ENCODE results near the gene SH2B2. TPM values are rescaled to one million over a fixed set of nuclear protein-coding genes. Genes with fewer than 3 reads are reported as not detected.

The SH2B2 gene
- total RNA-seq, 2 donors from 2014 or later = 2.4 to 4.9 TPM

GRCh38 chr7:102255916-102256315 lies 30.8 kb upstream of the SH2B2 start:
- DNase-seq (ENCODE audit: low spot score) = no peak
- no peak for ATAC-seq
- Mint-ChIP-seq H3K27ac (no peak overlapping the region), H3K4me3 (no peak overlapping the region), H3K9me3 (no peaks in the 10 kb centered on the region), H3K4me1 (ENCODE audit: low read depth in 2 of 2) (no peaks in the 10 kb centered on the region), H3K27me3 (no peaks in the 10 kb centered on the region), H3K36me3 (no peaks in the 10 kb centered on the region)

GRCh38 chr7:102258073-102258748 lies 28.5 kb upstream of the SH2B2 start:
- Mint-ChIP-seq H3K27me3 (no peaks in the 10 kb centered on the region), H3K4me3 (no peak overlapping the region), H3K9me3 (no peaks in the 10 kb centered on the region), H3K4me1 (ENCODE audit: low read depth in 2 of 2) (no peaks in the 10 kb centered on the region), H3K27ac (no peak overlapping the region), H3K36me3 (no peaks in the 10 kb centered on the region)
- no peak for ATAC-seq
- DNase-seq (ENCODE audit: low spot score) = peak; percentile 34

GRCh38 chr7:102258749-102259107 lies 27.9 kb upstream of the SH2B2 start:
- Mint-ChIP-seq H3K27me3 (no peaks in the 10 kb centered on the region), H3K27ac (no peak overlapping the region), H3K9me3 (no peaks in the 10 kb centered on the region), H3K4me1 (ENCODE audit: low read depth in 2 of 2) (no peaks in the 10 kb centered on the region), H3K36me3 (no peaks in the 10 kb centered on the region), H3K4me3 (no peak overlapping the region)
- ATAC-seq (no peak), DNase-seq (ENCODE audit: low spot score) (peak; percentile 34)

- Mint-ChIP-seq H3K27ac (no peak overlapping the region), H3K9me3 (no peaks in the 10 kb centered on the region)
- DNase-seq (ENCODE audit: low spot score) = peak; percentile 54
Observed at GRCh38 chr7:102260856-102261255, 25.8 kb upstream of the SH2B2 start.

GRCh38 chr7:102261451-102261850 lies 25.2 kb upstream of the SH2B2 start:
- Mint-ChIP-seq H3K4me3 (no peak overlapping the region), H3K36me3 (no peaks in the 10 kb centered on the region), H3K9me3 (no peaks in the 10 kb centered on the region), H3K27me3 (no peaks in the 10 kb centered on the region), H3K4me1 (ENCODE audit: low read depth in 2 of 2) (peaks cover 0 to 2% of the 10 kb centered on the region in 2 donors), H3K27ac (no peak overlapping the region)
- DNase-seq (ENCODE audit: low spot score) = no peak
- ATAC-seq = no peak

More at GRCh38 chr7:102260856-102261255, 25.8 kb upstream of the SH2B2 start:
- H3K4me3 Mint-ChIP-seq = no peak overlapping the region
- peaks cover 0 to 2% of the 10 kb centered on the region in 2 donors for H3K4me1 Mint-ChIP-seq (ENCODE audit: low read depth in 2 of 2)
- ATAC-seq = no peak
- H3K27me3 Mint-ChIP-seq = no peaks in the 10 kb centered on the region
- no peaks in the 10 kb centered on the region for H3K36me3 Mint-ChIP-seq

GRCh38 chr7:102262546-102262945 lies 24.1 kb upstream of the SH2B2 start:
- ATAC-seq (peak in 1 of 2 donors; percentile 25), DNase-seq (ENCODE audit: low spot score) (no peak)
- peaks cover 0 to 2% of the 10 kb centered on the region in 2 donors for H3K4me1 Mint-ChIP-seq (ENCODE audit: low read depth in 2 of 2)
- no peaks in the 10 kb centered on the region for H3K27me3 Mint-ChIP-seq
- no peak overlapping the region for H3K4me3 Mint-ChIP-seq
- no peak overlapping the region for H3K27ac Mint-ChIP-seq
- no peaks in the 10 kb centered on the region for H3K36me3 Mint-ChIP-seq
- H3K9me3 Mint-ChIP-seq = no peaks in the 10 kb centered on the region

- Mint-ChIP-seq H3K36me3 (no peaks in the 10 kb centered on the region), H3K9me3 (no peaks in the 10 kb centered on the region), H3K27me3 (no peaks in the 10 kb centered on the region), H3K4me1 (ENCODE audit: low read depth in 2 of 2) (peaks cover 0 to 6% of the 10 kb centered on the region in 2 donors), H3K27ac (no peak overlapping the region), H3K4me3 (no peak overlapping the region)
- ATAC-seq = no peak
- no peak for DNase-seq (ENCODE audit: low spot score)
Observed at GRCh38 chr7:102264367-102264891, 22.2 kb upstream of the SH2B2 start.

- H3K36me3 Mint-ChIP-seq = no peaks in the 10 kb centered on the region
- no peaks in the 10 kb centered on the region for H3K27me3 Mint-ChIP-seq
- ATAC-seq = no peak
- no peaks in the 10 kb centered on the region for H3K9me3 Mint-ChIP-seq
- no peak overlapping the region for H3K4me3 Mint-ChIP-seq
- DNase-seq (ENCODE audit: low spot score) = peak; percentile 45
- H3K4me1 Mint-ChIP-seq (ENCODE audit: low read depth in 2 of 2) = peaks cover 0 to 6% of the 10 kb centered on the region in 2 donors
- H3K27ac Mint-ChIP-seq = no peak overlapping the region
Observed at GRCh38 chr7:102266541-102266940, 20.1 kb upstream of the SH2B2 start.

- no peaks in the 10 kb centered on the region for H3K9me3 Mint-ChIP-seq
- H3K4me1 Mint-ChIP-seq (ENCODE audit: low read depth in 2 of 2) = peaks cover 4 to 8% of the 10 kb centered on the region in 2 donors
- ATAC-seq (no peak), DNase-seq (ENCODE audit: low spot score) (peak; percentile 18)
- no peaks in the 10 kb centered on the region for H3K36me3 Mint-ChIP-seq
- no peaks in the 10 kb centered on the region for H3K27me3 Mint-ChIP-seq
- H3K27ac Mint-ChIP-seq = no peak overlapping the region
- H3K4me3 Mint-ChIP-seq = no peak overlapping the region
Observed at GRCh38 chr7:102268635-102269034, 18.0 kb upstream of the SH2B2 start.

- Mint-ChIP-seq H3K4me3 (no peak overlapping the region), H3K36me3 (no peaks in the 10 kb centered on the region), H3K9me3 (no peaks in the 10 kb centered on the region), H3K4me1 (ENCODE audit: low read depth in 2 of 2) (peaks cover 4 to 6% of the 10 kb centered on the region in 2 donors), H3K27ac (no peak overlapping the region), H3K27me3 (no peaks in the 10 kb centered on the region)
- DNase-seq (ENCODE audit: low spot score) (peak; percentile 59), ATAC-seq (no peak)
Observed at GRCh38 chr7:102270178-102270887, 16.3 kb upstream of the SH2B2 start.

- H3K27me3 Mint-ChIP-seq = no peaks in the 10 kb centered on the region
- no peaks in the 10 kb centered on the region for H3K36me3 Mint-ChIP-seq
- H3K27ac Mint-ChIP-seq = no peak overlapping the region
- ATAC-seq = no peak
- H3K4me1 Mint-ChIP-seq (ENCODE audit: low read depth in 2 of 2) = peaks cover 4 to 6% of the 10 kb centered on the region in 2 donors
- no peak for DNase-seq (ENCODE audit: low spot score)
- no peaks in the 10 kb centered on the region for H3K9me3 Mint-ChIP-seq
- no peak overlapping the region for H3K4me3 Mint-ChIP-seq
Observed at GRCh38 chr7:102271158-102271798, 15.4 kb upstream of the SH2B2 start.

- peak; percentile 78 to 81 for ATAC-seq
- H3K27ac Mint-ChIP-seq = no peak overlapping the region
- no peaks in the 10 kb centered on the region for H3K9me3 Mint-ChIP-seq
- H3K36me3 Mint-ChIP-seq = no peaks in the 10 kb centered on the region
- no peaks in the 10 kb centered on the region for H3K27me3 Mint-ChIP-seq
- H3K4me3 Mint-ChIP-seq = no peak overlapping the region
- H3K4me1 Mint-ChIP-seq (ENCODE audit: low read depth in 2 of 2) = peaks cover 4 to 6% of the 10 kb centered on the region in 2 donors
- peak; percentile 77 for DNase-seq (ENCODE audit: low spot score)
Observed at GRCh38 chr7:102272075-102272916, 14.4 kb upstream of the SH2B2 start.

- no peak for ATAC-seq
- H3K4me3 Mint-ChIP-seq = no peak overlapping the region
- no peaks in the 10 kb centered on the region for H3K27me3 Mint-ChIP-seq
- no peaks in the 10 kb centered on the region for H3K9me3 Mint-ChIP-seq
- H3K4me1 Mint-ChIP-seq (ENCODE audit: low read depth in 2 of 2) = peaks cover 4 to 5% of the 10 kb centered on the region in 2 donors
- no peaks in the 10 kb centered on the region for H3K36me3 Mint-ChIP-seq
- no peak overlapping the region for H3K27ac Mint-ChIP-seq
- no peak for DNase-seq (ENCODE audit: low spot score)
Observed at GRCh38 chr7:102272917-102273748, 13.5 kb upstream of the SH2B2 start.

Measured in natural killer cell treated with Interleukin-12 subunit alpha and Interleukin-12 subunit beta and Interleukin-15 and Interleukin-18, amount 100 ng/mL, for 72 hours (primary cell).